Fibroblast of the aortic adventitia (primary cell): Measurements from ENCODE around the gene WNT9A. TPM values are rescaled to one million over a fixed set of nuclear protein-coding genes. Genes with fewer than 3 reads are reported as not detected.

Experiments used
- DNase-seq: peaks from one replicate; pipeline ENCODE4 v3.0.0-alpha.2; 2010; ENCODE audit warnings: low read depth
- H3K4me3 ChIP-seq: 2 replicates; pipeline ENCODE4 v1.5.1; 2011; ENCODE audit warnings: low read depth, mild to moderate bottlenecking, control low read depth, low read length, moderate library complexity
- CTCF ChIP-seq: IDR thresholded peaks from 2 replicates; pipeline ENCODE4 v1.5.1; 2011; ENCODE audit warnings: mild to moderate bottlenecking, low read length, control low read depth, inconsistent platforms; ENCODE audit not compliant: insufficient read depth
- total RNA-seq: library from RNA; depleted of rRNA; stranded (reverse); fragments of >200 nt; gene quantifications from 2 replicates; pipeline ENCODE4 v1.2.3, GENCODE V29; 2012; ENCODE audit warnings: low replicate concordance

WNT9A gene
- total RNA-seq, 1 donor, result 0.99 TPM

- H3K4me3 ChIP-seq, result no peak overlapping the region
- no peak for TF ChIP-seq CTCF
- no peak for DNase-seq
These were observed 24.2 kb downstream of the WNT9A start for GRCh38 chr1:227923353-227924167.

GRCh38 chr1:227922501-227923352 lies 25.0 kb downstream of the WNT9A start:
- no peak overlapping the region for H3K4me3 ChIP-seq
- no peak for TF ChIP-seq CTCF
- no peak for DNase-seq

GRCh38 chr1:227921461-227922185 lies 26.1 kb downstream of the WNT9A start:
- no peak for TF ChIP-seq CTCF
- DNase-seq, result no peak
- no peak overlapping the region for H3K4me3 ChIP-seq

- no peak for TF ChIP-seq CTCF
- no peak overlapping the region for H3K4me3 ChIP-seq
- DNase-seq, result no peak
These were observed 26.8 kb downstream of the WNT9A start for GRCh38 chr1:227920896-227921295.

GRCh38 chr1:227920426-227920825 lies 27.3 kb downstream of the WNT9A start:
- no peak for TF ChIP-seq CTCF
- no peak for DNase-seq
- no peak overlapping the region for H3K4me3 ChIP-seq

GRCh38 chr1:227919906-227920305 lies 27.8 kb downstream of the WNT9A start:
- TF ChIP-seq CTCF, result no peak
- no peak for DNase-seq
- H3K4me3 ChIP-seq, result no peak overlapping the region
